HG02870 (cell line): ENCODE results near the gene CHST11.

ENCODE experiments used
- ATAC-seq: cut with Tn5 transposase; IDR thresholded peaks from one replicate; pipeline ENCODE4 v1.9.1; 2021; ENCODE audit warnings: mild to moderate bottlenecking, moderate library complexity; ENCODE audit not compliant: unreplicated experiment

The CHST11 gene

GRCh38 chr12:104689635-104690034 lies 232.9 kb downstream of the CHST11 start:
- ATAC-seq = no peak

GRCh38 chr12:104691721-104692556 lies 235.2 kb downstream of the CHST11 start:
- ATAC-seq = peak; percentile 51

DNA sequence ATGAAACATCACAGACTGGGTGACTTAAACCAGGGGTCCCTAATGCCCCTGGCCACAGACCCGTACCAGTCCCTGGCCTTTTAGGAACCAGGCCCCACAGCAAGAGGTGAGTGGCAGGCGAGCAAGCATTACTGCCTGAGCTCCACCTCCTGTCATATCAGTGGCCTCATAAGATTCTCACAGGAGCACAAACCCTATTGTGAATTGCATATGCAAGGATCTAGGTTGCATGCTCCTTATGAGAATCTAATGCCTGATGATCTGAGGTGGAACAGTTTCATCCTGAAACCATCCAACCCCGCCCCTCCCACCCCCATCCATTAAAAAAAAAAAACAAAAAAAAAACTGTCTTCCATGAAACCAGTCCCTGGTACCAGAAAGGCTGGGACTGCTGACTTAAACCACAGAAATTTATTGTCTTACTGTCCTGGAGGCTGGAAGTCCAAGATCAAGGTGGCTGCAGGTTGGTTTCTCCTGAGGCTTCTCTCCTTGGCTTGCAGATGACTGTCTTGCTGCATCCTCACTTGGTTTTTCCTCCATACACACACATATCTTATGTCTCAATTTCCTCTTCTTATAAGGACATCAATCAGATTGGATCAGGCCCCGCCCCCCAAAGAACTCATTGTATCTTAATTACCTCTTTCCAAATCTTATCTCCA lies 235.9 kb downstream of the CHST11 start:
- no peak for ATAC-seq

GRCh38 chr12:104693493-104693892 lies 236.7 kb downstream of the CHST11 start:
- no peak for ATAC-seq

- no peak for ATAC-seq
Observed at GRCh38 chr12:104694161-104694560, 237.4 kb downstream of the CHST11 start.

DNA sequence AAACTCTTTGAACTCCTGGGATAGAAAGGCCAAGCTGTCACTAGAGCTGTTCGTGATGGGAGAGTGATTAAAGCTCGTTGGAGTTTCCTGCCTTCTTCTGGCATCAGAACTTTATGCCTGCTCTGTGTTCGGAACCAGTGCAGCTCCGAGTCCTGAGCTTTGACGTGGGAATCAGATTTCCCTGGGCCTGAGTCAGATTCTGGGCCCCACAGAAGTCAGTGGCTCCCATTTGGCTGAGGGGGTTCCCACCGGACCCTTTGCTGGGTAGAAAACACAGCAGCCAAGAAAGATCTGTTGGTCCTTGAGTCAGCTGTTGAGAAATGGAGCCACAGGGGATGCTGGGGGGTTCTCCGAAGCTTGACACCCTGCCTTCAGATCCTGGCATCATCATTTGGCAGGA lies 238.0 kb downstream of the CHST11 start:
- ATAC-seq = no peak

- ATAC-seq = peak; percentile 40
Observed at GRCh38 chr12:104695453-104696148, 238.9 kb downstream of the CHST11 start.

GRCh38 chr12:104697186-104697585 lies 240.4 kb downstream of the CHST11 start:
- ATAC-seq = no peak

- no peak for ATAC-seq
Observed at GRCh38 chr12:104698871-104699270, 242.1 kb downstream of the CHST11 start.

- peak; percentile 67 for ATAC-seq
Observed at GRCh38 chr12:104699489-104700190, 242.9 kb downstream of the CHST11 start.

- no peak for ATAC-seq
Observed at GRCh38 chr12:104700324-104700723, 243.6 kb downstream of the CHST11 start.

- ATAC-seq = no peak
Observed at GRCh38 chr12:104701301-104701700, 244.6 kb downstream of the CHST11 start.

DNA sequence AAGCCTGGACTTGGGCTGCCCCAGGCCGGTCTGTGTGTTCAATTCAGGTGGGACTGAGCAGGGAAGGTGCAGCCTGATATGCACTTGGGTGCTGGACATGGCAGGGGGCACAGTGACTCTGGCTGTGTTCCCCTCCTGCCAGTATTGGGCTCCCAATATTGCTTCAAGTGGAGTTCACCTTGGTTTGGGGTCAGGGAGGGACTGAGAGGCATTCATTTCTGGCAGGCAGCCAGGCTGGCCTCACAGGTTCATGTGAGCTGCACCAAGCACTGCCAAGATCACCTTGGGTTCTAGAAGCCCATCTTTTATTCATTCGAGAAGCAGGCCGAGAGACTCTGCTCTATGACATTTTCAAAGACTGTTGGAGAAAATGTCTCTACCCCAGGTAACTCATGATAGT lies 245.0 kb downstream of the CHST11 start:
- no peak for ATAC-seq

DNA sequence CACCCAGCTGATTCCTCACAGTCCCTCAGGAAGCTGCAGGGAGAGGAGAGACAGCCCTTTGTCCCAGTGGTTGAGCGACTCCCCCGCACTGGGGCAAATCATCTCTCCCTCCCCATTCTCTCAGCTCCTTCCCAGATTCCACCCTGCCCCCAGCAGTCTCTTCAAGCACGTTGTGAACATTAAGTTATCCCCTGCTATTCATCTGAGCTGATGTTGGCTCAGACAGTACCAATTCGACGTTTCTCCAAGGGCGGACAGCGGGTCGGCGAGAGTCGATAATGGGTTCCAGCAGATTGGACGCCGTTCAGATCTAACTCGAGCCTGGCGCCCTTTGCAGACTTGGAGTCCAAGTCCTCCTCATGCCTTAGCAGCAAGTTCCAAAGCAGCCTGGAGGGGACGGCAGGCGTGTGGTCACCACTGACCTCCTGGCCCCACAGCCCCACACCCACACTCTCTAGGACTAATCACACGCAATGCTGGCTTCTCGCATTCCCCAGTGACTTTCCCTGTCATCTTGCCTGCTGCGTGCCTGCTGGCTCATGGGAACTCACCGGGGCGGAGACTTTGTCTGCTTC lies 245.9 kb downstream of the CHST11 start:
- ATAC-seq = no peak

- ATAC-seq = no peak
Observed at GRCh38 chr12:104703372-104703771, 246.6 kb downstream of the CHST11 start.

GRCh38 chr12:104704224-104704779 lies 247.6 kb downstream of the CHST11 start:
- no peak for ATAC-seq

- ATAC-seq = no peak
Observed at GRCh38 chr12:104707194-104707593, 250.4 kb downstream of the CHST11 start.

DNA sequence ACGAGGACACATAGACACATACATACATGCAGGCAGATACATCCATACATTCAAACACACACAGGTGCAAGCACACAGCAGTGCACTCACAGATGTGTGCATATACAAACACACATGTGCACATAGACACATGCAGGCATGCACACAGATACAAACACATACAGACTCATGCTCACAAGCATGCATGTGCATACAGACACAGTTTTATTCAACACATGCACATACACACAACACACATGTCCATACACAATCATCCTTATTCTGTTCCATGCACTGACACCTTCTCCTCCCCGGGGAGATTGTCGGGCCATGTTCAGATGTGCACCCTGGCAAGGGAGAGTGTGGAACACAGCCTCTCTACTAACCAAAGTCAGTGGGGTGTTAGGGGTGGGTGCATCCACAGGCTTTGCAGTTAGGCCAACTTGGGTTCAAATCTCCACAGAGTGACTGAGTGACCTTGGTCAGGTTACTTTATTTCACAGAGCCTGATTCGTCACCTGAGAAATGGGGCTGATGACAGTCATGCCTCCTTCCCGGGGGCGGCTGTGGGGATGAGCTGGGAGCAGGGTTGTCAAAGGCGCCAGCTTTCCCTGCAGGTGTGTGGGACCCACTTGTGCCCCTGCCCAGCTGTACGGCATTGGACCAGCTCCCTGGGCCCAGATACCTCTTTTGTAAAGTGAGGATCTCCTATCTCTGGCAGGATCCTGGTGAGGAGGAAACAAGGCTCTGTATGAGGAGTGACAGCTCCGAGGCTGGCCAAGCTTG lies 251.2 kb downstream of the CHST11 start:
- no peak for ATAC-seq

- ATAC-seq = no peak
Observed at GRCh38 chr12:104708891-104709290, 252.1 kb downstream of the CHST11 start.
